ENCODE data around the gene RSPRY1. TPM values are rescaled to one million over a fixed set of nuclear protein-coding genes. Genes with fewer than 3 reads are reported as not detected.
A peak's percentile ranks its signal among the peaks of the same experiment; 100 is the strongest.

The RSPRY1 gene
- 10 to 100 TPM; 38.8 to 51.9 (median 47.7) TPM for total RNA-seq (2021; fragmentation: NEBNext Ultra II Directional; extraction: Animal tissue kit (Norgen Biotek cat#: 25700))
- long read RNA-seq, transcript RSPRY1-201 (15 exons, 3,547 nt) = major isoform, 28 of 61 reads
- long read RNA-seq, partial matches to known transcripts = 15 of 61 reads
- long read RNA-seq, other reads (novel, unspliced or antisense) = 17 of 61 reads

GRCh38 chr16:57185945-57186871 lies at the start of gene RSPRY1, which contains the start of gene PSME3IP1:
TSS of gene RSPRY1 (plus strand) at chr16:57186329. CDS start at chr16:57204659, 18,330 bp downstream.
TSS of gene PSME3IP1 (minus strand) at chr16:57186039. CDS start at chr16:57173854, 12,185 bp downstream.
- H3K4me3 Mint-ChIP-seq = peak within 1 kb of the TSS; percentile 97
- no peak for TF ChIP-seq CTCF (IDR thresholded peaks at IDR 0.05)

GRCh38 chr16:57137043-57137442 lies 49.1 kb upstream of the RSPRY1 start:
- Mint-ChIP-seq H3K36me3 (ENCODE audit: low read depth) (no peaks in the 10 kb centered on the region), H3K9me3 (no peaks in the 10 kb centered on the region), H3K27me3 (ENCODE audit: insufficient read depth) (peaks cover 1% of the 10 kb centered on the region; the same call in 1 of the 2 replicates), H3K27ac (no peak overlapping the region), H3K4me1 (ENCODE audit: low read depth) (peaks cover 12% of the 10 kb centered on the region), H3K4me3 (no peak overlapping the region)
- DNase-seq = no peak
- no peak for TF ChIP-seq CTCF (IDR thresholded peaks at IDR 0.05)

More at GRCh38 chr16:57185945-57186871, at the start of gene RSPRY1, which contains the start of gene PSME3IP1:
- peaks cover 4% of the 10 kb centered on the region; the same call in 1 of the 2 replicates for H3K27me3 Mint-ChIP-seq (ENCODE audit: insufficient read depth)
- H3K4me1 Mint-ChIP-seq (ENCODE audit: low read depth) = peaks cover 57% of the 10 kb centered on the region
- no peaks in the 10 kb centered on the region; the same call in 1 of the 2 replicates for H3K9me3 Mint-ChIP-seq
- peak within 1 kb of the TSS; percentile 93 for H3K27ac Mint-ChIP-seq
- H3K36me3 Mint-ChIP-seq (ENCODE audit: low read depth) = peaks cover 16% of the 10 kb centered on the region; the same call in 1 of the 2 replicates
- peak; percentile 100 for DNase-seq

- peaks cover 14% of the 10 kb centered on the region for H3K4me1 Mint-ChIP-seq (ENCODE audit: low read depth)
- peaks cover 1% of the 10 kb centered on the region; the same call in 1 of the 2 replicates for H3K27me3 Mint-ChIP-seq (ENCODE audit: insufficient read depth)
- H3K36me3 Mint-ChIP-seq (ENCODE audit: low read depth) = no peaks in the 10 kb centered on the region
- no peak for TF ChIP-seq CTCF (IDR thresholded peaks at IDR 0.05)
- DNase-seq = no peak
- H3K9me3 Mint-ChIP-seq = no peaks in the 10 kb centered on the region
- H3K4me3 Mint-ChIP-seq = no peak overlapping the region
- no peak overlapping the region for H3K27ac Mint-ChIP-seq
These were observed 48.4 kb upstream of the RSPRY1 start for GRCh38 chr16:57137566-57138273.

DNA sequence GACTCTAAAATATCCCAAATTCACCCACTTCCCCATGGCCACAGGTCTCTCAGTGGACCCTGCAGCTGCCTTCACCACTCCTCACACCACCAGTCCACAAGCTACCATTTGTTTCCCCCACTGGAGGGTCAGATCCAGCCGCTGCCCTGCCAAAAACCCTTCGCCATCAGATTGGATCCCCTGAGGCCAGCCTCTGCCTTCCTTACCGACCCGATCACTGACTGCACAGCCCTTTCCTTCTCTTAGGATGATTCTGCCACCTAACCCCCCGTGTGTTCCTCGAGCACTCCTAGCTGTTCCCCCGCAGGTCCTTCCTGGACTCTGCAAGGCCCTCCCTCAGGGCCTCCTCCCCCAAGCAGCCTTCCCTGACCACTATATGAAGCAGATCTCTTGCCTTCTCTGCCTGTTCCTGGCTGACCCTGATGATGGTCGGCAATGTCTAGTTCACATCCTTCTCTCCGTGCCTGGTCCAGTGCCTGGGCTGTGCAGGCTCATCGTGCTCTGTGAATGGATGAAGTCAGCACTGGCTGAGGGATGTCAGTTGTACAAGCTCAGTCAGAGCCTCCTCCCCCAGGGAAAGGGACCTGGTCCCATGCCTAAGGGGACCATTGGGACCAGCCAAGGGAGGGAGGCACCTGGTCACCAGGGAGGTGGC lies 47.7 kb upstream of the RSPRY1 start:
- TF ChIP-seq CTCF (IDR thresholded peaks at IDR 0.05) = no peak
- DNase-seq = no peak
- Mint-ChIP-seq H3K27ac (no peak overlapping the region), H3K27me3 (ENCODE audit: insufficient read depth) (peaks cover 1% of the 10 kb centered on the region; the same call in 1 of the 2 replicates), H3K4me1 (ENCODE audit: low read depth) (peaks cover 14% of the 10 kb centered on the region), H3K4me3 (no peak overlapping the region), H3K9me3 (no peaks in the 10 kb centered on the region), H3K36me3 (ENCODE audit: low read depth) (no peaks in the 10 kb centered on the region)

Measured in HFFc6 (cell line).